Sigmoid colon (tissue), 4 donors: ENCODE data around the gene PRKD2.

Source experiments
- EP300 ChIP-seq, 4 donors: sonication (generic); formaldehyde crosslinking; IDR thresholded peaks; one replicate each; pipeline ENCODE4 v1.6.1; 2017; ENCODE audit warnings: antibody characterized with exemption in 4 of 4
- POLR2A ChIP-seq, 2 donors: fragments of 450-650 bp; IDR thresholded peaks; one replicate each; pipeline ENCODE4 v1.6.1; 2016; ENCODE audit warnings: antibody characterized with exemption in 2 of 2, mild to moderate bottlenecking in 2 of 2, moderate library complexity in 2 of 2
- TF ChIP-seq, protein P1 (sequence below), 4 experiments: fragments of 450-650 bp in 3 of 4; fragments of 200-600 bp in 1 of 4; IDR thresholded peaks; one replicate each; pipeline ENCODE4 v1.5.1; 2016 to 2019; ENCODE audit warnings: antibody characterized with exemption in 4 of 4, mild to moderate bottlenecking in 3 of 4, moderate library complexity in 2 of 4

DNA sequence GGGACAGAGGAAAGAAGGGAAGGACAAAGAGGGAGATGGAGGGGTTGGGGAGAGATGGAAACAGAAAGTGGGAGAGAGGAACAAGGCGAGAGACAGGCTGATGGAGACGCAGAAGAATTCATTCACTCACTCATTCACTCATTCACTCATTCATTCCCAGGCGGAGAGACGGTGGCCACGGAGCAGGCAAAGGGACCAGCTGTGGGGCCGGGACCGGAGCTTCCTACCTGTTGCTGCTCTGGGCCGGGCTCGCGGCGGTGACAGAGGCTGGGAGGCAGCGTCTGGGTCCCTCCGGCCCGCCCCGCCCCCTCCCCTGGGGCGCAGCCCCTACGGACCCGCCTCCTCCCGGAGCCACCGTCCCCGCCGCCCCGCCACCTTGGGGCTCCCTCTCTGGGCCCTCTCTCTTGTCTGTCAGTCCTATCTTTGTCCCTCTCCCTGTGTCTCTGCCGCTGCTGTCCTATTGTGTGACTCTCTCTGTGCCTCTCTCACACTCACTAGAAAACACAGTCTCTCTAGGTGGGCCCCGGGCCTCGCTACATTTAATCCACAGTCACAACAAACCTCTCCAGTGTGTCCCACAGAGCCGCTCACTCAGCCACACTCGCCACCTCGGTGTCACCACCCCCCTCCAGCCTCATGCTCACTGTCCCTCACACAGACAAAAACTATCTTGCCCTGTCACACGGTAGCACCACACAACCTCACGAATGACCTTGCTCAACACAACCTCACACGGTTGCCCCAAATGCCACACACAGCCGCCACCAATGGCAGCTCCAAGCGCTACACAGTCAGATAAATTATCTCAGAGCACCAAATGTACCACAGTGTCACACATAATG, 80.8 kb downstream of the PRKD2 start, which contains the start of gene GNG8:
- TF ChIP-seq, protein P1, sequence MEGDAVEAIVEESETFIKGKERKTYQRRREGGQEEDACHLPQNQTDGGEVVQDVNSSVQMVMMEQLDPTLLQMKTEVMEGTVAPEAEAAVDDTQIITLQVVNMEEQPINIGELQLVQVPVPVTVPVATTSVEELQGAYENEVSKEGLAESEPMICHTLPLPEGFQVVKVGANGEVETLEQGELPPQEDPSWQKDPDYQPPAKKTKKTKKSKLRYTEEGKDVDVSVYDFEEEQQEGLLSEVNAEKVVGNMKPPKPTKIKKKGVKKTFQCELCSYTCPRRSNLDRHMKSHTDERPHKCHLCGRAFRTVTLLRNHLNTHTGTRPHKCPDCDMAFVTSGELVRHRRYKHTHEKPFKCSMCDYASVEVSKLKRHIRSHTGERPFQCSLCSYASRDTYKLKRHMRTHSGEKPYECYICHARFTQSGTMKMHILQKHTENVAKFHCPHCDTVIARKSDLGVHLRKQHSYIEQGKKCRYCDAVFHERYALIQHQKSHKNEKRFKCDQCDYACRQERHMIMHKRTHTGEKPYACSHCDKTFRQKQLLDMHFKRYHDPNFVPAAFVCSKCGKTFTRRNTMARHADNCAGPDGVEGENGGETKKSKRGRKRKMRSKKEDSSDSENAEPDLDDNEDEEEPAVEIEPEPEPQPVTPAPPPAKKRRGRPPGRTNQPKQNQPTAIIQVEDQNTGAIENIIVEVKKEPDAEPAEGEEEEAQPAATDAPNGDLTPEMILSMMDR (IDR thresholded peaks at IDR 0.05): no peak
- TF ChIP-seq POLR2A (IDR thresholded peaks at IDR 0.05): no peak
- no peak for TF ChIP-seq EP300 (IDR thresholded peaks at IDR 0.05)
